Nephron (organoid): Measurements from ENCODE around the gene NEUROD1.
A peak's percentile ranks its signal among the peaks of the same experiment; 100 is the strongest.

Source experiments
- H3K27ac Mint-ChIP-seq, 3 experiments: 2 replicates each; pipeline ENCODE4 v1.8.0; 2020; ENCODE audit warnings: mixed read lengths in 3 of 3, mild to moderate bottlenecking in 2 of 3, moderate library complexity in 1 of 3
- H3K27me3 Mint-ChIP-seq: 2 replicates; pipeline ENCODE4 v1.8.0; 2021; ENCODE audit warnings: low read depth, mild to moderate bottlenecking, moderate library complexity, mixed read lengths
- H3K36me3 Mint-ChIP-seq: 2 replicates; pipeline ENCODE4 v1.8.0; 2020; ENCODE audit warnings: low read depth, mixed read lengths
- H3K4me1 Mint-ChIP-seq: 2 replicates; pipeline ENCODE4 v1.8.0; 2020; ENCODE audit warnings: mixed read lengths
- H3K4me3 Mint-ChIP-seq, 3 experiments: 2 replicates each; pipeline ENCODE4 v1.8.0; 2020; ENCODE audit warnings: mild to moderate bottlenecking in 3 of 3, mixed read lengths in 3 of 3, moderate library complexity in 2 of 3
- H3K9me3 Mint-ChIP-seq: 2 replicates; pipeline ENCODE4 v1.8.0; 2020; ENCODE audit warnings: mixed read lengths
- TF ChIP-seq, protein P1 (sequence below), 3 experiments: fragments of 200-600 bp; sonication (generic); IDR thresholded peaks; one replicate each; pipeline ENCODE4 v1.5.0; 2021; ENCODE audit warnings: antibody characterized with exemption in 3 of 3; ENCODE audit not compliant: unreplicated experiment in 3 of 3

The NEUROD1 gene

DNA sequence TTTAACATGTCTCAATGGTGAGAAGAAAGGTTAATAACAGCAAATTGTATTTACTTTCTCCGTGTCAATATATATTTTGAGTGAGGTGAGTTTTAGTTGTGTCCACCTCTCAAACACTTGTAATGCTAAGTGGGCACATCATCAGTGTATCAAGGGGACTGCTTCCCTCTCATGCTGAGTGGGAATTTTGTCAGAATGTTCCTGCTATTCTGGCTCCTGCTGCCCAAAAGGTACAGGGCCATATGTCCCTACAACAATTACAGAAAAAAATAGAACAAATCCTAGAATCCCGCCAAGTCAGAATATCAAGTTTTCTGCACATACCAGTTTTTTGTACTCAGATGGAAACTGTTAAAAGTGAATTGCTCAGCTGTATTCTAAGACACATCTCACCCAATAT is 18.0 kb downstream of the NEUROD1 start:
- H3K27me3 Mint-ChIP-seq, result peaks cover 40% of the 10 kb centered on the region
- TF ChIP-seq, protein P1, sequence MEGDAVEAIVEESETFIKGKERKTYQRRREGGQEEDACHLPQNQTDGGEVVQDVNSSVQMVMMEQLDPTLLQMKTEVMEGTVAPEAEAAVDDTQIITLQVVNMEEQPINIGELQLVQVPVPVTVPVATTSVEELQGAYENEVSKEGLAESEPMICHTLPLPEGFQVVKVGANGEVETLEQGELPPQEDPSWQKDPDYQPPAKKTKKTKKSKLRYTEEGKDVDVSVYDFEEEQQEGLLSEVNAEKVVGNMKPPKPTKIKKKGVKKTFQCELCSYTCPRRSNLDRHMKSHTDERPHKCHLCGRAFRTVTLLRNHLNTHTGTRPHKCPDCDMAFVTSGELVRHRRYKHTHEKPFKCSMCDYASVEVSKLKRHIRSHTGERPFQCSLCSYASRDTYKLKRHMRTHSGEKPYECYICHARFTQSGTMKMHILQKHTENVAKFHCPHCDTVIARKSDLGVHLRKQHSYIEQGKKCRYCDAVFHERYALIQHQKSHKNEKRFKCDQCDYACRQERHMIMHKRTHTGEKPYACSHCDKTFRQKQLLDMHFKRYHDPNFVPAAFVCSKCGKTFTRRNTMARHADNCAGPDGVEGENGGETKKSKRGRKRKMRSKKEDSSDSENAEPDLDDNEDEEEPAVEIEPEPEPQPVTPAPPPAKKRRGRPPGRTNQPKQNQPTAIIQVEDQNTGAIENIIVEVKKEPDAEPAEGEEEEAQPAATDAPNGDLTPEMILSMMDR (IDR thresholded peaks at IDR 0.05; ENCODE audit: unreplicated experiment in 3 of 3), result no peak
- no peaks in the 10 kb centered on the region for H3K4me1 Mint-ChIP-seq
- no peak overlapping the region for H3K4me3 Mint-ChIP-seq
- H3K27ac Mint-ChIP-seq, result no peak overlapping the region
- peaks cover 11% of the 10 kb centered on the region for H3K9me3 Mint-ChIP-seq
- H3K36me3 Mint-ChIP-seq, result no peaks in the 10 kb centered on the region

DNA sequence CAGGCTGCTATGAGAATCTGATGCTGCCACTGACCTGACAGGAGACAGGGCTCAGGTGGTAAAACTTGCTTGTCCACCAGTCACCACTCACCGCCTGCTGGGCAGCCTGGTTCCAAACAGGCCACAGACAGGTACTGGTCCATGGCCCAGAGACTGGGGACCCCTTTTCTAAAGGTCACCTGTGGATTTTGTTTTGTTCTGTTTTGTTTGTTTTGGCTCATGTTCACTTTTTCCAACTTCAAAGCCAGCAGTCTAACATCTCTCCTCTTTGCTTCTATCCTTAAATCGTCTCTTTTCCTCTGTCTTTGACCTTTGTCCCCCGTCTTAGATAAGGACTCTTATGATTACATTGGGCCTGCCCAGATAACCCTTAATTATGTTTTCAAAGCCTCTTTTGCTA is 20.1 kb downstream of the NEUROD1 start:
- TF ChIP-seq, protein P1 (IDR thresholded peaks at IDR 0.05; ENCODE audit: unreplicated experiment in 3 of 3), result no peak
- H3K27me3 Mint-ChIP-seq, result peaks cover 50% of the 10 kb centered on the region
- no peak overlapping the region for H3K27ac Mint-ChIP-seq
- H3K36me3 Mint-ChIP-seq, result no peaks in the 10 kb centered on the region
- H3K4me3 Mint-ChIP-seq, result no peak overlapping the region
- peaks cover 5% of the 10 kb centered on the region for H3K4me1 Mint-ChIP-seq
- no peaks in the 10 kb centered on the region for H3K9me3 Mint-ChIP-seq

DNA sequence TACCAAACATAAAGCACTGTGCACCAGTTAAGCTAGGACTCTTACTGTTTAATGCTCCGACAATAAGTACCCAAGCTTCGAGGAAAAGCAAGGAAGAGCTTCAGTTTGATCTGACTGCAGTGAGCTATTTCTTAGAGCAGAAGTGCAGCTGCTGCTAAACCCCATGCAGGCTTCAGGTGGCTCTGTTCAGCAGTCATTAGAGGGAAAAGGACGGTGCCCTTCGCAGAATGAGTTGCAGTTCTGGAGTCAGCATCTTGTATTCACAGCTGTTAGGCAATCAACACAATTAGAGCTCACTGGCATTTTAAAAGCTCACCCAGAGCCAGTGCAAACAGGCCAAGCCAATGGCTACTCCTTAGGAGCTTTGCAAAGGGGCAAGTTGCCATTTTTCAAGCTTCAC is 21.9 kb downstream of the NEUROD1 start:
- Mint-ChIP-seq H3K9me3 (no peaks in the 10 kb centered on the region), H3K36me3 (no peaks in the 10 kb centered on the region), H3K27ac (no peak overlapping the region)

DNA sequence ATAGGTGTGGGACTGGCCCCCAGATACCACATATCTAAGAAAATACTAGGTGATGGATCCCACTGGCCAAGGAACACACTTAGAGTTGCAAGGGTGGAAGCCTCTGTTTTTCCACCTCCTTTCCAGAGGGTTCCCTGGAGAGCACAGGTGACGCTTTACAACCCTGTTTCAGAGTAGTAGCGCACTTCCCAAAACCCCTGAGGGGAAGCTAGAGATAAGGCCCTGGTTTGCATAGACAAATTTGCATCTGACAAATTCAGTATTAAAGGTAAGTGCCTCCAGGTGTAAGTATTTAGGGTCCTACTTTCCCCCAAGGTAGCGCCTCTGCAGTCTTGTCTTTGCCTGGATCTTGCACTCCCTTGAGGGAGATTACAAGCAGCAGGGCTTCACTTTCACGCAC is 22.9 kb downstream of the NEUROD1 start:
- peaks cover 5% of the 10 kb centered on the region for H3K4me1 Mint-ChIP-seq
- peak overlapping the region in 1 of 3 experiments; percentile 58 for H3K27ac Mint-ChIP-seq

More for the DNA sequence above, 21.9 kb downstream of the NEUROD1 start:
- TF ChIP-seq, protein P1 (IDR thresholded peaks at IDR 0.05; ENCODE audit: unreplicated experiment in 3 of 3), result no peak
- Mint-ChIP-seq H3K4me1 (peaks cover 5% of the 10 kb centered on the region), H3K27me3 (peaks cover 65% of the 10 kb centered on the region), H3K4me3 (peak overlapping the region in 2 of 3 experiments; percentile 2 to 28)

DNA sequence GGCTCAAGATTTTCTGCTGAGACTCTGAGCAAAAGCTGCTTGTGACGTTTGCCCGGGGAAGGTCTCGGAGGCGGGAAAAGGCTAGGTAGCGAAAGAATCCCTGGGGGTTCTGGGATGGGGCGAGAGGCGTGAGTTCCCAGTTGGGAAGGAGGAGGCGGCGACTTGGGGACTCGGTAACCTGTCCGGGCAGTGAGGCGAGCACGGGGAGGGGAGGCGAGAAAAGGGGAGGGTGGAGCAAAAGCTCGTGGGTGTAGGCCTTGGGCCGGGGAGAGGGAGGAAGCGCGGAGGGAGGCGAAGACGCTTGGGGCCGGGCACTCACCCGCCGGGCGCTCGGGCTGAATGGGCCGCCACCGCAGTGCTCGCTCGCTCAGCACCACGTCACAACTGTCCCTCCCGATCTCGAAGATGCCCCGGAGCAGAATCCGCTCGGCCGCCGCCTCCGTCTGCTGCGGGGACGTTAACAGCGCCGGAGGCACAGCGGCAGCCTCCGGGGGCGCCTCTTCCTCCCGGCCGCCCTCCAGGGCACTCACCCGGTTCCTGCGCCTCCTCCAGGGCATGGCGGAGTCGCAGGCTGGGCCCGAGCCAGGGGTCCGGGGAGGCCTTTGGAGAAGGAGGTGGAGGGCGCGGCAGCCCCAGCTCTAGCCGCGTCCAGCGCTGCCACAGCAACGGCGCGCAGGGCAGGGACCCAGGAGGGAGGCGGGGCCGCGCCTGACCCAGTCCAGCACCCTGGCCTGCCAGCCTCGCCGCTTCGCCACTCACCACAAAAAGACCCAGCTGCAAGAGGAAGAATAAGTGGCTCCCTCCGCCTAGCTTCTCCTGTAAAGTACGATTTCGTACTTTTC is 23.6 kb downstream of the NEUROD1 start, which contains the start of gene CERKL:
CERKL (minus strand) TSS at position 656 of the 842 bp plus-strand sequence; CDS start at position 557, 99 bp downstream.
- H3K36me3 Mint-ChIP-seq, result no peaks in the 10 kb centered on the region
- peak within 1 kb of the TSS; percentile 83 to 86 (median 85) for H3K4me3 Mint-ChIP-seq
- no peaks in the 10 kb centered on the region for H3K9me3 Mint-ChIP-seq
- peaks cover 5% of the 10 kb centered on the region for H3K4me1 Mint-ChIP-seq
- H3K27me3 Mint-ChIP-seq, result peaks cover 75% of the 10 kb centered on the region
- H3K27ac Mint-ChIP-seq, result peak within 1 kb of the TSS in 1 of 3 experiments; percentile 58
- TF ChIP-seq, protein P1 (IDR thresholded peaks at IDR 0.05; ENCODE audit: unreplicated experiment in 3 of 3), result no peak

More for the DNA sequence above, 22.9 kb downstream of the NEUROD1 start:
- Mint-ChIP-seq H3K36me3 (no peaks in the 10 kb centered on the region), H3K27me3 (peaks cover 71% of the 10 kb centered on the region), H3K4me3 (peak overlapping the region; percentile 76 to 86 (median 82)), H3K9me3 (no peaks in the 10 kb centered on the region)
- TF ChIP-seq, protein P1 (IDR thresholded peaks at IDR 0.05; ENCODE audit: unreplicated experiment in 3 of 3), result no peak
